Myocyte (in vitro differentiated cells): ENCODE results near the gene SUMO4. TPM values are rescaled to one million over a fixed set of nuclear protein-coding genes. Genes with fewer than 3 reads are reported as not detected.

ENCODE experiments used
- total RNA-seq: library from RNA; depleted of rRNA; stranded (reverse); fragments of >200 nt; gene quantifications from 2 replicates; pipeline ENCODE4 v1.2.3, GENCODE V29; 2014

SUMO4 gene
- total RNA-seq, 1 donor from 2014 or later, result 0.59 TPM

Other genes with a start within 250 kb of the SUMO4 start
- gene TAB2, start 82.5 kb upstream of the SUMO4 start, total RNA-seq, result 33.2 and 37.0 TPM in 2 replicates
- 0.05 TPM in 1 of 2 replicates, not detected in the other for gene ZC3H12D, start 84.8 kb downstream of the SUMO4 start, total RNA-seq
- 39.4 and 41.9 TPM in 2 replicates for gene PPIL4, start 145.8 kb downstream of the SUMO4 start, total RNA-seq
- 39.8 and 42.0 TPM in 2 replicates for gene GINM1, start 166.1 kb downstream of the SUMO4 start, total RNA-seq
- gene KATNA1, start 248.5 kb downstream of the SUMO4 start, total RNA-seq, result 17.3 and 17.9 TPM in 2 replicates